Body of pancreas (tissue), 4 donors: ENCODE results near the gene PLLP. TPM values are rescaled to one million over a fixed set of nuclear protein-coding genes. Genes with fewer than 3 reads are reported as not detected.

Experiments
- ATAC-seq: fragments of 150-250 bp; one replicate; pipeline ENCODE4 v1.9.1; 2016
- DNase-seq, 4 donors: peaks; one replicate each; pipeline ENCODE4 v3.0.0-alpha.2; 2019
- H3K27ac ChIP-seq, 4 donors: fragments of 200-600 bp; sonication (generic); 1 replicate in 3 of 4; 2 replicates in 1 of 4; pipeline versions ENCODE4 v1.5.1 to v1.6.1; 2016 to 2019; ENCODE audit warnings: mild to moderate bottlenecking in 1 of 4, mixed read lengths in 1 of 4, moderate library complexity in 1 of 4
- H3K27me3 ChIP-seq, 2 donors: fragments of 200-600 bp; sonication (generic); one replicate each; pipeline ENCODE4 v1.6.0; 2016; ENCODE audit warnings: mild to moderate bottlenecking in 1 of 2
- H3K36me3 ChIP-seq, 2 donors: fragments of 200-600 bp; sonication (generic); replicated peaks in 1 of 2; 2 replicates each; pipeline ENCODE4 v1.5.1; 2016; ENCODE audit warnings: low read depth in 2 of 2; ENCODE audit not compliant: insufficient read depth in 1 of 2
- H3K4me1 ChIP-seq: fragments of 200-600 bp; sonication (generic); one replicate; pipeline ENCODE4 v1.6.0; 2016
- H3K4me3 ChIP-seq, 2 donors: fragments of 200-600 bp; sonication (generic); 1 replicate in 1 of 2; 2 replicates in 1 of 2; pipeline ENCODE4 v1.5.1; 2016 to 2019
- H3K9me3 ChIP-seq, 3 donors: fragments of 200-600 bp; sonication (generic); 1 replicate in 2 of 3; 2 replicates in 1 of 3; pipeline ENCODE4 v1.5.1; 2016
- CTCF ChIP-seq, 7 experiments: fragments of 450-650 bp in 4 of 7; fragments of 200-600 bp in 3 of 7; sonication (generic) in 3 of 7; IDR thresholded peaks; one replicate each; pipeline ENCODE4 v1.5.1; 2016 to 2019; ENCODE audit warnings: antibody characterized with exemption in 7 of 7
- POLR2A ChIP-seq, 3 donors: fragments of 450-650 bp; IDR thresholded peaks; one replicate each; pipeline ENCODE4 v1.6.1; 2016; ENCODE audit warnings: antibody characterized with exemption in 3 of 3, mild to moderate bottlenecking in 2 of 3
- WGBS, 2 donors: methylation state at CpG; one replicate each; pipeline ENCODE4 v1.1.5; 2017; 5-methylcytosine and 5-hydroxymethylcytosine counted together
- intact Hi-C: fragments of 100-400 bp; cut with DNase I; formaldehyde crosslinking; loops from one replicate; pipeline ENCODE4 v1.15.1; 2023
- total RNA-seq, 2 donors: library from RNA; depleted of rRNA; stranded (reverse); fragments of >200 nt; gene quantifications; one replicate each; pipeline ENCODE4 v1.1.0, GENCODE V29; 2016

The PLLP gene
- total RNA-seq, 2 donors from 2014 or later: 32.9 to 43.2 TPM

GRCh38 chr16:57273359-57273758, 11.1 kb downstream of the PLLP start:
- H3K9me3 ChIP-seq: no peaks in the 10 kb centered on the region
- H3K27ac ChIP-seq: peak overlapping the region in 2 of 4 donors; percentile 13 to 46
- H3K4me1 ChIP-seq: peaks cover 80% of the 10 kb centered on the region
- DNase-seq (no peak), ATAC-seq (peak; percentile 19)
- no peak overlapping the region for H3K4me3 ChIP-seq
- WGBS, 2 donors: 29% methylated on average over 1 of the region's 1 CpG; no CpG with 5 or more reads in 1 of the 2 donors
- TF ChIP-seq CTCF (IDR thresholded peaks at IDR 0.05): no peak
- TF ChIP-seq POLR2A (IDR thresholded peaks at IDR 0.05): no peak
- no peaks in the 10 kb centered on the region for H3K36me3 ChIP-seq
- no peaks in the 10 kb centered on the region for H3K27me3 ChIP-seq
- intact Hi-C loops: no loop called here

- TF ChIP-seq CTCF (IDR thresholded peaks at IDR 0.05) (no peak), POLR2A (IDR thresholded peaks at IDR 0.05) (no peak)
- Histone ChIP-seq H3K27me3 (no peaks in the 10 kb centered on the region), H3K4me1 (peaks cover 82% of the 10 kb centered on the region), H3K4me3 (no peak overlapping the region), H3K27ac (peak overlapping the region in 1 of 4 donors; percentile 8), H3K9me3 (no peaks in the 10 kb centered on the region), H3K36me3 (no peaks in the 10 kb centered on the region)
- DNase-seq (no peak), ATAC-seq (no peak)
- intact Hi-C loops: no loop called here
- 74 to 93% methylated on average over 3 to 5 of the region's 5 CpGs for WGBS, 2 donors
Observed at GRCh38 chr16:57271867-57272495, 12.5 kb downstream of the PLLP start.

DNA sequence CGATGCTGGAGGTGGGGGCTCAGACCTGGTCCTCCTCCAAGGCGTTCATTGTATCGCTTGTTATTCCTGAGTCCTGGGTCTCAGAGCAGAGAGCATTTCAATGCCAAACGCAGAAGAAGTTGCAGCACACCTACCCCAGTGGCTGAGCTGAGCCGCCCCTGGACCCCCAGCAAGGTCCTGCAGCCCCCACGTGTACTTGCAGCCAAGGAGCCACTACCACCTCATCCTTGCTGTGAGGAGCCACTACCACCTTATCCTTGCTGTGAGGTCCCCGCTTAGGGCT, 13.5 kb downstream of the PLLP start:
- no peak overlapping the region for H3K4me3 ChIP-seq
- H3K9me3 ChIP-seq: no peaks in the 10 kb centered on the region
- DNase-seq (no peak), ATAC-seq (no peak)
- H3K27me3 ChIP-seq: no peaks in the 10 kb centered on the region
- no peak overlapping the region for H3K27ac ChIP-seq
- intact Hi-C loops: no loop called here
- peaks cover 82% of the 10 kb centered on the region for H3K4me1 ChIP-seq
- no peak for TF ChIP-seq POLR2A (IDR thresholded peaks at IDR 0.05)
- TF ChIP-seq CTCF (IDR thresholded peaks at IDR 0.05): no peak
- 93% methylated on average over 3 to 6 of the region's 7 CpGs for WGBS, 2 donors
- no peaks in the 10 kb centered on the region for H3K36me3 ChIP-seq

GRCh38 chr16:57270221-57271062, 14.0 kb downstream of the PLLP start:
- peaks cover 83% of the 10 kb centered on the region for H3K4me1 ChIP-seq
- ATAC-seq (no peak), DNase-seq (no peak)
- H3K36me3 ChIP-seq: no peaks in the 10 kb centered on the region
- intact Hi-C loops: no loop called here
- WGBS, 2 donors: 80 to 91% methylated on average over 15 to 23 of the region's 25 CpGs
- no peaks in the 10 kb centered on the region for H3K9me3 ChIP-seq
- H3K27me3 ChIP-seq: no peaks in the 10 kb centered on the region
- TF ChIP-seq CTCF (IDR thresholded peaks at IDR 0.05) (no peak), POLR2A (IDR thresholded peaks at IDR 0.05) (no peak)
- no peak overlapping the region for H3K4me3 ChIP-seq
- peak overlapping the region in 1 of 4 donors; percentile 85 for H3K27ac ChIP-seq
